K562 (cell line): ENCODE results near the gene VPS33A. TPM values are rescaled to one million over a fixed set of nuclear protein-coding genes. Genes with fewer than 3 reads are reported as not detected.

Experiments used
- PHB ChIP-seq: fragments of 250-450 bp; sonication (Bioruptor Pico); IDR thresholded peaks from 2 replicates; pipeline ENCODE4 v1.5.0; 2021
- POLR2A ChIP-seq: fragments of 450-650 bp; conservative IDR thresholded peaks from 2 replicates; pipeline ENCODE4 v1.6.1; 2016
- RB1 ChIP-seq: fragments of 450-650 bp; IDR thresholded peaks from 2 replicates; pipeline ENCODE4 v1.6.1; 2017; ENCODE audit warnings: low read depth, mild to moderate bottlenecking
- SIN3B ChIP-seq: fragments of 450-650 bp; IDR thresholded peaks from 2 replicates; pipeline ENCODE4 v1.6.1; 2017; ENCODE audit warnings: low read depth, mild to moderate bottlenecking, moderate library complexity
- SMARCE1 ChIP-seq: fragments of 450-650 bp; IDR thresholded peaks from 2 replicates; pipeline ENCODE4 v1.7.1; 2016; ENCODE audit warnings: mild to moderate bottlenecking
- TAL1 ChIP-seq: fragments of 450-650 bp; IDR thresholded peaks from 2 replicates; pipeline ENCODE4 v1.6.1; 2016; ENCODE audit warnings: mild to moderate bottlenecking
- ZNF133 ChIP-seq: fragments of 250-450 bp; sonication (Bioruptor Pico); IDR thresholded peaks from 2 replicates; pipeline ENCODE4 v1.4.0; 2020; ENCODE audit warnings: mild to moderate bottlenecking
- ZNF431 ChIP-seq: sonication (generic); formaldehyde crosslinking; IDR thresholded peaks from 2 replicates; pipeline ENCODE4 v1.8.0; 2022; ENCODE audit warnings: mild to moderate bottlenecking, missing genetic modification reagents
- ZNF668 ChIP-seq: fragments of 250-450 bp; sonication (Bioruptor Pico); IDR thresholded peaks from 2 replicates; pipeline ENCODE4 v1.8.0; 2022; ENCODE audit warnings: mild to moderate bottlenecking, inconsistent platforms
- polyA plus RNA-seq, 8 experiments: library from polyadenylated mRNA; depleted of rRNA in 4 of 8; stranded (reverse) in 5 of 8; unstranded in 3 of 8; fragments of >200 nt; fragmentation: Nextera tagmentation in 2 of 8; fragmentation: Illumina TruSeq in 1 of 8; extraction: Ambion mirVana in 2 of 8; extraction: Trizol in 1 of 8; gene quantifications; 2 replicates each; pipeline versions ENCODE4 v1.2.1 to v1.2.3, GENCODE V29; 2011 to 2014; ENCODE audit warnings: inconsistent platforms in 1 of 8, missing spikeins in 1 of 8
- total RNA-seq, 7 experiments: library from RNA; depleted of rRNA in 6 of 7; stranded (reverse); fragments of >200 nt in 6 of 7; fragmentation: Illumina TruSeq in 2 of 7; extraction: Trizol in 2 of 7; gene quantifications; 2 replicates each; pipeline versions ENCODE4 v1.2.1 to v1.2.3, GENCODE V29; 2011 to 2021; ENCODE audit warnings: low replicate concordance in 1 of 7
- TF ChIP-seq, protein P1 (sequence below): sonication (generic); formaldehyde crosslinking; IDR thresholded peaks from 2 replicates; pipeline ENCODE4 v1.8.0; 2023; ENCODE audit warnings: mild to moderate bottlenecking, missing genetic modification reagents
- TF ChIP-seq, protein P2 (sequence below): sonication (generic); formaldehyde crosslinking; IDR thresholded peaks from 2 replicates; pipeline ENCODE4 v1.8.1; 2022; ENCODE audit warnings: missing genetic modification reagents
- TF ChIP-seq, protein P3 (sequence below): fragments of 250-450 bp; sonication (Bioruptor Pico); IDR thresholded peaks from 2 replicates; pipeline ENCODE4 v1.8.0; 2022; ENCODE audit warnings: moderate library complexity, mild to moderate bottlenecking, inconsistent platforms
- TF ChIP-seq, protein P4 (sequence below): sonication (generic); formaldehyde crosslinking; IDR thresholded peaks from 2 replicates; pipeline ENCODE4 v1.8.1; 2023; ENCODE audit warnings: mild to moderate bottlenecking, missing genetic modification reagents
- TF ChIP-seq, protein P5 (sequence below): sonication (generic); formaldehyde crosslinking; IDR thresholded peaks from 2 replicates; pipeline ENCODE4 v1.8.0; 2022; ENCODE audit warnings: mild to moderate bottlenecking, missing genetic modification reagents
- TF ChIP-seq, protein P6 (sequence below): fragments of 250-450 bp; sonication (Bioruptor Pico); IDR thresholded peaks from 2 replicates; pipeline ENCODE4 v1.5.0; 2022; ENCODE audit warnings: mild to moderate bottlenecking
- TF ChIP-seq, protein P7 (sequence below): fragments of 250-450 bp; sonication (Bioruptor Pico); IDR thresholded peaks from 2 replicates; pipeline ENCODE4 v1.4.0; 2020; ENCODE audit warnings: mild to moderate bottlenecking

The VPS33A gene
- total and polyA plus RNA-seq, 9 of the 15 experiments (the other 6 are each of a cell fraction or from before 2014, with no cell fraction given): 10.6 to 34.3 (median 25.3) TPM

DNA sequence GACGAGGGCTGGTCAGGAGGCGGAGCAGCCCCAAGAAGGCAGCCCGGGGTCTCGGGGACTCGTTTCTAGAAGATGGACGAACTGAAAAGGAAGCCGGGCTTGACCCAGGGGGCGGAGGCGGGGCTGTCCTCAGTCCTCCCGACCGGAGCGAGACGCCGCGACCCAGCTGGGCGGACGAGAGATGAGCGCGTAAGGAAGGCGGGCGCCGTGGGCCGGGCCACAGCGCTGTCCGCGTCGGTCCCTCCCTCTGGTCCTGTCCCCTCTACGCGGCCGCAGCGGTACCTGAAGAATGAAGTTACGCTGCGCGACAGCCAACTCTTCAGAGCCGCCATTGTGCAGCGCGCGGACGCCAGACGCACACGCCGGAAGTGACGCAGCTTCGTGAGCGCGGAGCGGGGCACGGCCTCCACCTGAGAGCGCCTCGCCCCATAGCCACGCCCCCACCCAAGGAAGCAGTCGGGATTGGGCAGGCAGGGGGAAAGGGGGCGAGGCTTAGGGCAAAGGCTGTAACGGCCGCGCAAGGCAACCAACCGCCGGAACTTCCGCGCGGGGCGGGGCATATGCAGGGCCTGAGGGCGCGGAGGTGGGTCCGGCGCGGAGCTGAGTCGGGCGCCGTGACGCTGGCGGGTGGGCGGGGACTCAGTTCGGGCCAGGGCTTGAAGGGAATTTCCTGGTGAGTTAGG lies 40.5 kb downstream of the VPS33A start, which contains the start of gene DIABLO (continued):
- TF ChIP-seq, protein P1, sequence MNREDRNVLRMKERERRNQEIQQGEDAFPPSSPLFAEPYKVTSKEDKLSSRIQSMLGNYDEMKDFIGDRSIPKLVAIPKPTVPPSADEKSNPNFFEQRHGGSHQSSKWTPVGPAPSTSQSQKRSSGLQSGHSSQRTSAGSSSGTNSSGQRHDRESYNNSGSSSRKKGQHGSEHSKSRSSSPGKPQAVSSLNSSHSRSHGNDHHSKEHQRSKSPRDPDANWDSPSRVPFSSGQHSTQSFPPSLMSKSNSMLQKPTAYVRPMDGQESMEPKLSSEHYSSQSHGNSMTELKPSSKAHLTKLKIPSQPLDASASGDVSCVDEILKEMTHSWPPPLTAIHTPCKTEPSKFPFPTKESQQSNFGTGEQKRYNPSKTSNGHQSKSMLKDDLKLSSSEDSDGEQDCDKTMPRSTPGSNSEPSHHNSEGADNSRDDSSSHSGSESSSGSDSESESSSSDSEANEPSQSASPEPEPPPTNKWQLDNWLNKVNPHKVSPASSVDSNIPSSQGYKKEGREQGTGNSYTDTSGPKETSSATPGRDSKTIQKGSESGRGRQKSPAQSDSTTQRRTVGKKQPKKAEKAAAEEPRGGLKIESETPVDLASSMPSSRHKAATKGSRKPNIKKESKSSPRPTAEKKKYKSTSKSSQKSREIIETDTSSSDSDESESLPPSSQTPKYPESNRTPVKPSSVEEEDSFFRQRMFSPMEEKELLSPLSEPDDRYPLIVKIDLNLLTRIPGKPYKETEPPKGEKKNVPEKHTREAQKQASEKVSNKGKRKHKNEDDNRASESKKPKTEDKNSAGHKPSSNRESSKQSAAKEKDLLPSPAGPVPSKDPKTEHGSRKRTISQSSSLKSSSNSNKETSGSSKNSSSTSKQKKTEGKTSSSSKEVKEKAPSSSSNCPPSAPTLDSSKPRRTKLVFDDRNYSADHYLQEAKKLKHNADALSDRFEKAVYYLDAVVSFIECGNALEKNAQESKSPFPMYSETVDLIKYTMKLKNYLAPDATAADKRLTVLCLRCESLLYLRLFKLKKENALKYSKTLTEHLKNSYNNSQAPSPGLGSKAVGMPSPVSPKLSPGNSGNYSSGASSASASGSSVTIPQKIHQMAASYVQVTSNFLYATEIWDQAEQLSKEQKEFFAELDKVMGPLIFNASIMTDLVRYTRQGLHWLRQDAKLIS: peak; percentile 96
- no peak for TF ChIP-seq PHB (CRISPR knock-in tag)
- TF ChIP-seq, protein P2, sequence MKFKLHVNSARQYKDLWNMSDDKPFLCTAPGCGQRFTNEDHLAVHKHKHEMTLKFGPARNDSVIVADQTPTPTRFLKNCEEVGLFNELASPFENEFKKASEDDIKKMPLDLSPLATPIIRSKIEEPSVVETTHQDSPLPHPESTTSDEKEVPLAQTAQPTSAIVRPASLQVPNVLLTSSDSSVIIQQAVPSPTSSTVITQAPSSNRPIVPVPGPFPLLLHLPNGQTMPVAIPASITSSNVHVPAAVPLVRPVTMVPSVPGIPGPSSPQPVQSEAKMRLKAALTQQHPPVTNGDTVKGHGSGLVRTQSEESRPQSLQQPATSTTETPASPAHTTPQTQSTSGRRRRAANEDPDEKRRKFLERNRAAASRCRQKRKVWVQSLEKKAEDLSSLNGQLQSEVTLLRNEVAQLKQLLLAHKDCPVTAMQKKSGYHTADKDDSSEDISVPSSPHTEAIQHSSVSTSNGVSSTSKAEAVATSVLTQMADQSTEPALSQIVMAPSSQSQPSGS: no peak
- TF ChIP-seq TAL1: no peak
- TF ChIP-seq, protein P3, sequence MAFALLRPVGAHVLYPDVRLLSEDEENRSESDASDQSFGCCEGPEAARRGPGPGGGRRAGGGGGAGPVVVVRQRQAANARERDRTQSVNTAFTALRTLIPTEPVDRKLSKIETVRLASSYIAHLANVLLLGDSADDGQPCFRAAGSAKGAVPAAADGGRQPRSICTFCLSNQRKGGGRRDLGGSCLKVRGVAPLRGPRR (CRISPR knock-in tag): no peak
- TF ChIP-seq, protein P4, sequence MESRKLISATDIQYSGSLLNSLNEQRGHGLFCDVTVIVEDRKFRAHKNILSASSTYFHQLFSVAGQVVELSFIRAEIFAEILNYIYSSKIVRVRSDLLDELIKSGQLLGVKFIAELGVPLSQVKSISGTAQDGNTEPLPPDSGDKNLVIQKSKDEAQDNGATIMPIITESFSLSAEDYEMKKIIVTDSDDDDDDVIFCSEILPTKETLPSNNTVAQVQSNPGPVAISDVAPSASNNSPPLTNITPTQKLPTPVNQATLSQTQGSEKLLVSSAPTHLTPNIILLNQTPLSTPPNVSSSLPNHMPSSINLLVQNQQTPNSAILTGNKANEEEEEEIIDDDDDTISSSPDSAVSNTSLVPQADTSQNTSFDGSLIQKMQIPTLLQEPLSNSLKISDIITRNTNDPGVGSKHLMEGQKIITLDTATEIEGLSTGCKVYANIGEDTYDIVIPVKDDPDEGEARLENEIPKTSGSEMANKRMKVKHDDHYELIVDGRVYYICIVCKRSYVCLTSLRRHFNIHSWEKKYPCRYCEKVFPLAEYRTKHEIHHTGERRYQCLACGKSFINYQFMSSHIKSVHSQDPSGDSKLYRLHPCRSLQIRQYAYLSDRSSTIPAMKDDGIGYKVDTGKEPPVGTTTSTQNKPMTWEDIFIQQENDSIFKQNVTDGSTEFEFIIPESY (CRISPR knock-in tag): no peak; the same call in 1 of the 2 replicates
- TF ChIP-seq, protein P5, sequence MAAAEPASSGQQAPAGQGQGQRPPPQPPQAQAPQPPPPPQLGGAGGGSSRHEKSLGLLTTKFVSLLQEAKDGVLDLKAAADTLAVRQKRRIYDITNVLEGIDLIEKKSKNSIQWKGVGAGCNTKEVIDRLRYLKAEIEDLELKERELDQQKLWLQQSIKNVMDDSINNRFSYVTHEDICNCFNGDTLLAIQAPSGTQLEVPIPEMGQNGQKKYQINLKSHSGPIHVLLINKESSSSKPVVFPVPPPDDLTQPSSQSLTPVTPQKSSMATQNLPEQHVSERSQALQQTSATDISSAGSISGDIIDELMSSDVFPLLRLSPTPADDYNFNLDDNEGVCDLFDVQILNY: 0 out of 2 replicates have a peak, but pooled peaks have one; percentile 69
- TF ChIP-seq ZNF133 (CRISPR knock-in tag): no peak
- no peak for TF ChIP-seq SMARCE1
- TF ChIP-seq ZNF668: no peak
- TF ChIP-seq SIN3B: peak; percentile 99
- peak; percentile 75 for TF ChIP-seq RB1
- peak; percentile 98 for TF ChIP-seq POLR2A
- peak; percentile 91 for TF ChIP-seq ZNF431
- TF ChIP-seq, protein P6, sequence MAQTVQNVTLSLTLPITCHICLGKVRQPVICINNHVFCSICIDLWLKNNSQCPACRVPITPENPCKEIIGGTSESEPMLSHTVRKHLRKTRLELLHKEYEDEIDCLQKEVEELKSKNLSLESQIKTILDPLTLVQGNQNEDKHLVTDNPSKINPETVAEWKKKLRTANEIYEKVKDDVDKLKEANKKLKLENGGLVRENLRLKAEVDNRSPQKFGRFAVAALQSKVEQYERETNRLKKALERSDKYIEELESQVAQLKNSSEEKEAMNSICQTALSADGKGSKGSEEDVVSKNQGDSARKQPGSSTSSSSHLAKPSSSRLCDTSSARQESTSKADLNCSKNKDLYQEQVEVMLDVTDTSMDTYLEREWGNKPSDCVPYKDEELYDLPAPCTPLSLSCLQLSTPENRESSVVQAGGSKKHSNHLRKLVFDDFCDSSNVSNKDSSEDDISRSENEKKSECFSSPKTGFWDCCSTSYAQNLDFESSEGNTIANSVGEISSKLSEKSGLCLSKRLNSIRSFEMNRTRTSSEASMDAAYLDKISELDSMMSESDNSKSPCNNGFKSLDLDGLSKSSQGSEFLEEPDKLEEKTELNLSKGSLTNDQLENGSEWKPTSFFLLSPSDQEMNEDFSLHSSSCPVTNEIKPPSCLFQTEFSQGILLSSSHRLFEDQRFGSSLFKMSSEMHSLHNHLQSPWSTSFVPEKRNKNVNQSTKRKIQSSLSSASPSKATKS: no peak
- TF ChIP-seq, protein P7, sequence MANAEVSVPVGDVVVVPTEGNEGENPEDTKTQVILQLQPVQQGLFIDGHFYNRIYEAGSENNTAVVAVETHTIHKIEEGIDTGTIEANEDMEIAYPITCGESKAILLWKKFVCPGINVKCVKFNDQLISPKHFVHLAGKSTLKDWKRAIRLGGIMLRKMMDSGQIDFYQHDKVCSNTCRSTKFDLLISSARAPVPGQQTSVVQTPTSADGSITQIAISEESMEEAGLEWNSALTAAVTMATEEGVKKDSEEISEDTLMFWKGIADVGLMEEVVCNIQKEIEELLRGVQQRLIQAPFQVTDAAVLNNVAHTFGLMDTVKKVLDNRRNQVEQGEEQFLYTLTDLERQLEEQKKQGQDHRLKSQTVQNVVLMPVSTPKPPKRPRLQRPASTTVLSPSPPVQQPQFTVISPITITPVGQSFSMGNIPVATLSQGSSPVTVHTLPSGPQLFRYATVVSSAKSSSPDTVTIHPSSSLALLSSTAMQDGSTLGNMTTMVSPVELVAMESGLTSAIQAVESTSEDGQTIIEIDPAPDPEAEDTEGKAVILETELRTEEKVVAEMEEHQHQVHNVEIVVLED: peak; percentile 96
